Left kidney (tissue), 2 donors: ENCODE results near the gene ADM2. TPM values are rescaled to one million over a fixed set of nuclear protein-coding genes. Genes with fewer than 3 reads are reported as not detected.

ENCODE experiments used
- DNase-seq: peaks from one replicate; pipeline ENCODE4 v3.0.0-alpha.2; 2013
- polyA plus RNA-seq: library from polyadenylated mRNA; unstranded; fragments of 120-200 nt; gene quantifications from one replicate; pipeline ENCODE4 v1.2.1, GENCODE V29; 2013; ENCODE audit not compliant: insufficient read length

ADM2 gene
- polyA plus RNA-seq, 1 donor: 4.8 TPM

- DNase-seq: no peak
These were observed 16.0 kb upstream of the ADM2 start for GRCh38 chr22:50465066-50465930.

GRCh38 chr22:50467341-50467740 is 14.0 kb upstream of the ADM2 start:
- DNase-seq: no peak

GRCh38 chr22:50467773-50468440 is 13.4 kb upstream of the ADM2 start:
- no peak for DNase-seq

- DNase-seq: no peak
These were observed 12.7 kb upstream of the ADM2 start for GRCh38 chr22:50468626-50469025.

- no peak for DNase-seq
These were observed 11.7 kb upstream of the ADM2 start for GRCh38 chr22:50469377-50470305.

- no peak for DNase-seq
These were observed 10.9 kb upstream of the ADM2 start for GRCh38 chr22:50470491-50470890.

- DNase-seq: no peak
These were observed 10.0 kb upstream of the ADM2 start for GRCh38 chr22:50471197-50471847.

- no peak for DNase-seq
These were observed 9.4 kb upstream of the ADM2 start for GRCh38 chr22:50471962-50472361.

GRCh38 chr22:50473088-50473487 is 8.3 kb upstream of the ADM2 start:
- DNase-seq: no peak

- DNase-seq: no peak
These were observed 7.3 kb upstream of the ADM2 start for GRCh38 chr22:50473855-50474671.

GRCh38 chr22:50474710-50475651 is 6.4 kb upstream of the ADM2 start, which contains the start of gene SBF1:
Gene SBF1, minus strand, starts transcription at chr22:50475035. Its CDS starts 195 bp downstream, at chr22:50474840.
- peak; percentile 89 for DNase-seq

- DNase-seq: no peak
These were observed 5.7 kb upstream of the ADM2 start for GRCh38 chr22:50475652-50476002.

- DNase-seq: no peak
These were observed 4.5 kb upstream of the ADM2 start for GRCh38 chr22:50476868-50477267.

GRCh38 chr22:50477923-50478322 is 3.4 kb upstream of the ADM2 start:
- DNase-seq: no peak

- no peak for DNase-seq
These were observed 1.6 kb upstream of the ADM2 start for GRCh38 chr22:50479721-50480120.

- no peak for DNase-seq
These were observed 301 bp upstream of the ADM2 start for GRCh38 chr22:50481045-50481439.

- no peak for DNase-seq
These were observed 1.0 kb downstream of the ADM2 start for GRCh38 chr22:50482107-50483074.

- no peak for DNase-seq
These were observed 1.8 kb downstream of the ADM2 start for GRCh38 chr22:50483106-50483505.

GRCh38 chr22:50483556-50483955 is 2.2 kb downstream of the ADM2 start:
- no peak for DNase-seq
